H4 (cell line): ENCODE measurements around the gene MC4R. TPM values are rescaled to one million over a fixed set of nuclear protein-coding genes. Genes with fewer than 3 reads are reported as not detected.
"Not testable (repeated sequence)": the region's sequence is repeated elsewhere in the genome, so short reads cannot be mapped to it uniquely, and the experiment has no call there.

ENCODE experiments used
- DNase-seq: peaks from one replicate; pipeline ENCODE4 v3.0.0-alpha.2; 2015; ENCODE audit warnings: low spot score
- total RNA-seq: library from RNA; depleted of rRNA; stranded (reverse); fragments of >200 nt; shearing (Covaris generic); gene quantifications from 2 replicates; pipeline ENCODE4 v1.2.3, GENCODE V29; 2014; rRNA removed

MC4R gene
- 0.14 and 0.45 TPM in 2 replicates for total RNA-seq

DNA sequence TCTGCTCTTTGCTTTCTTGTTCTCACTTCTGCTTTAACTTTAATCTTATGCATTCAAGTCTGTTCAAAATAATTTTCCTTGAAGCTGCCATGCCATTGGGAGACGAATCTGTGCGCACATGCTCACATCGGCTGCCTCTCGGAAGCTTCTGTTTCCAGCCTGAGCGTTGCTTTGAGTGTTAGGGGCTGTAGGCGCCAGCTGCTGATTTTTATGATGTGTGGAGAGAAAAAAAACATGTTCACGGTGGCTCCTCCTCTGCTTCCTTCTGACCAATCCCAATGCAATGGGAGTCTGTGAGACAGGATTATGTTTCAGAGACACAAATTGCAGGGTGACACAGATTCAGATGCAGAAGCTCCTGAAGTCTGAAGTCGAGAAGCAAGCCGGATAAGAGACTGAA lies at the start of gene MC4R:
TSS of gene MC4R (minus strand) at position 180 of the 400 bp plus-strand sequence. CDS start 426 bp downstream, outside the sequence.
- DNase-seq, result peak; percentile 80

DNA sequence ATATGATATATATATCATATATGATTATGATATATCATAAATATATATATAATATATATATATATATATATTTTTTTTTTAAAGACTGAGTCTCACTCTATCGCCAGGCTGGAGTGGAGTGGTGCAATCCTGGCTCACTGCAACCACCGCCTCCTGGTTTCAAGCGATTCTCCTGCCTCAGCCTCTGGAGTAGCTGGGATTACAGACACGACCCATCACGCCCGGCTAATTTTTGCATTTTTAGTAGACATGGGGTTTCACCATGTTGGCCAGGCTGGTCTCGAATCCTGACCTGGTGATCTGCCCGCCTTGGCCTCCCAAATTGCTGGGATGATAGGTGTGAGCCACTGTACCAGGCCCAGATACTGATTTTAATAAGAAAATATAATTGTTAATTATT lies 49.7 kb upstream of the MC4R start:
- not testable (repeated sequence) for DNase-seq

DNA sequence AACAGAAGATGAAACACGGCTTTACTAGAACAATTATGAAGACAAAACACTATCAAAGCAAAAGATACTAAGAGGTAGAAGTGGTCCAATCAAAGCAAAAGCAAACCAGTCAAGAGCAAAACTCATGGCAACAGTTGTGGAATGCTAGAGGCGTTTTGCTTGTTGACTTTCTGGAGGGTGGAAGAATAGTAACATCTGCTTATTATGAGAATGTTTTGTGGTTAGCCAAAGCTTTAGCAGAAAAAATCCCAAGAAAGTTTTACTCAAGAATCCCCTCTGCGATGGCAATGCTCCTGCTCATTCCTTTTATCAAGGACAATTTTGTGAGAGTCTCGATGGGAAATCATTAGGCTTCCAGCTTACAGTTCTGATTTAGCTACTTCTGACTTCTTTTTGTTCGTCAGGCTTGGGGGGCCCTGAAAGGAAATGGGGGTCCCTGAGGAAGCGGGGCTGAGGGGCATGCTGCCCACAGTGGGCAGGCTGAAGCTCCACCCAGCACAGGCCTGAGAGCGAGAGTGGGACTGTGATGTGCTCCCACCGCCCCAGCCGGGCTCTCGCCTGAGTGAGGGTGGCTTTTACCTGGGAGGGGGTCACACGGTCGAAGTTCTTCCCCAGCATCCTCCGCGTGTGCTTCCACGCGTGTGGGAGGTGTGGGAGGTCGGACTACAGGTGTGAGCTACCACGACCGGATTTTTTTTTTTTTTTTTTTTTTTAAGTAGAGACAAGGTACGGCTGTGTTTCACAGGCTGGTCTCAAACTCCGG lies 49.0 kb upstream of the MC4R start:
- no peak for DNase-seq

DNA sequence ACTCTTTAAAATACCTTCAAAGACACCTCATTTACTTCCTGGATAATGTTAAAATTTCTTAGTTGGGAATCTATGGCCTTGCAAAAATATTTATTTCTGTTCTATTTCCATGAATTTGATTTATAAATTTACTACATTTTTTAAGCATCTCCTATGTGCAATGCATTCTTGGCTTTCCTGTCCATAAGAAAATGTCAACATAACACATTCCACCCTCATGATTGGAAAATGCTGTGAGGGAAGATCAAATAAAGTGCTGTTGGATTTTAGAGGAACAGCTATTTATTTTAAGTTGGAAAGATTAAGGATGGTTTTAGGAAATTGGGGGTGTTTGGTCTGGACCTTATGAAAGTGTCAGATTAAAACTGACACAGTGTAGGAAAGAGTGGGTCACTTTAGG lies 45.4 kb upstream of the MC4R start:
- DNase-seq, result no peak

DNA sequence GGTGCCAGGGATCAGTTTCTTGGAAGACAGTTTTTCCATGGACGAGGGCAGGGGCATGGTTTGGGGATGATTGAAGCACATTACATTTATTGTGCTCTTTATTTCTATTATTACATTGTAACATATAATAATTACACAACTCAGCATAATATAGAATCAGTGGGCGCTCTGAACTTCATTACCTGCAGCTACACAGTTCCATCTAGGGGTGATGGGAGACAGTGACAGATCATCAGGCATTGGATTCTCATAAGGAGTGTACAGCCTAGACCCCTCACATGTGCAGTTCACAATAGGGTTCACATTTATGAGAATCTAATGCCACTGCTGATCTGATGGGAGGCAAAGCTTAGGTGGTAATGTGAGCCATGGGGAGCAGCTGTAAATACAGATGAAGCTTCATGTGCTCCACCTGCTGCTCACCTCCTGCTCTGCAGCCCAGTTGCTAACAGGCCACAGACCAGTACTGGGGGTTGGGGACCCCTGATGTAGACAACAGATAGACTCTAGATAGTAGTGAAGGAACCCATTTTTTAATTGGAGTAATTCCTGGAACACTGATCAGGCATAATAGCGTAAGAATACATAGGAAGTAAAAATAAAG lies 41.5 kb upstream of the MC4R start:
- peak; percentile 21 for DNase-seq

DNA sequence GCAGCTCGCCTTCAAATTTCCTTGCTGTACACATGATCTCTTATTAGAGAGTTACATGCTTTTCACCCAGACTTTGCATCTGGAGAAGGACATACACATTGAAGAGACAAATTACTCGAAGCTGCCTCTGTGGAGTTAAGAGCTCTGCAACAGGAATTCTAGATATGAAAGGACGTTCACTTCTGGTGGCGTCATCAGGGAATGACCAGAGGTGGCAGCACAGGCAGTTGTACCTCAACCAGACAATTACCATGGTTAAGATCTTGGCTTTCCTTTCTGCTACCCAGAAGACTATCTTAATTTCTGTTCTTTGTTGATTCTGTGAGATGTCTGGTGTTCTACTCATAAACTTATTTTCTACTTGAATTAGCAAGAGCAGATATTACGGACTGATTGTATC lies 39.1 kb upstream of the MC4R start:
- DNase-seq, result peak; percentile 12

DNA sequence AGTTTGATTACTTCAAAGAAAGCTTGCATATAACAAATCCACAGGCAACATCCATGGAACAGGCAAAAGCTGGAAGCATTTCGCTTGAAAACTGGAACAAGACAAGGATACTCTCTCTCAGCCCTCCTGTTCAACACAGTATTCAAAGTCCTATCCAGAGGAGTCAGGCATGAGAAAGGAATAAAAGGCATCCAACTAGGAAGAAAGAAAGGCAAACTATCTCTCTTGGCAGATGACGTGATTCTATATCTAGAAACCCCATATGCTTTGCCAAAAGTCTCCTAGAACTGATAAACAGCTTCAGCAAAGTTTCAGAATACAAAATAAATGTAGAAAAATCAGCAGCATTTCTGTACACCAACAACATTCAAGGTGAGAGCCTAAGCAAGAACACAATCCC lies 34.1 kb upstream of the MC4R start:
- no peak for DNase-seq

DNA sequence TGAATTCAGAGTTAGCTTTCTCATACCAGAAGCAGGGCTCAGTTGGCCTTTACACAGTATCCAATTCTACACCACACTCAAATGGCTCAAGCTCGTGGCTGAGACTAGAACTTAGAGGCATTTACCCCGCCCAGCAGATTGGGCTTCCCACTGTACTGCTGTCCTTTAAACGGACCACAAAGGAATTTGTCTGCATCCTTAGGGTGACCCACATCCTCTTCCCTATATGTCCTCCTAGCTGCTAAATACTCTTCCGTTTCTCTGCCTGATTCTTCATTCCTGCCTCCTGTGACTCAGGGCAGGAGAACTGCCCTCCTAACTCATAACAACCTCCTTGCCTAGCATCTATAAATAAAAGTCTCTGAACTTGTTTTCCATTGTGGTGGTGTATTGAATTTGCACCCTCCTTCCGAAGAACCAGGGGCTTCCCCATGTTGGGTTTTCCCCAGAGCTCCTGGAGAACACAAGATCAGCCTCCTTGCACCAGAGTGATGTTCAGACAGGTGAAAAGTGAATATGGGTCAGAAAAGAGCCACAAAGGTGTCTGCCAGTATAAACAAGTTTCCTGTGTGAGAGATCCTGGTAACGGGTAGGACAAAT lies 32.0 kb upstream of the MC4R start:
- no peak for DNase-seq

DNA sequence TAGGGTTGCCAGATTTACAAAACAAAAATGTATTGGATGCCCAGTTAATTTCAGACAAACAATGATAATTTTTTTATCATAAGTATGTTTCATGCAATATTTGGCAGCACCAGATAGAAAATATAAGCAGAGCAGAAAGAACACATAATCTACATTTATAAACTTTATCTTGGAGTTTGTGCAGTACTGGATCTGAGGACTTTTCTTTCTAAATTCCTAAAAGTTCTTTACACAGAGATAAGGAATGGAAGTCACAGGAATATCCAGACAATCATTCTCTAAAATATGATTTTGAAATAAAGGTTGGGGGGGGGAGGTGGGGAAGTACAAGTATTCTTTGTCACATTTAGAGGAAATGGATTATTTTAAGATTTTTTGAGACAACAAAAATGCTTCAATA lies 28.8 kb upstream of the MC4R start:
- no peak for DNase-seq

DNA sequence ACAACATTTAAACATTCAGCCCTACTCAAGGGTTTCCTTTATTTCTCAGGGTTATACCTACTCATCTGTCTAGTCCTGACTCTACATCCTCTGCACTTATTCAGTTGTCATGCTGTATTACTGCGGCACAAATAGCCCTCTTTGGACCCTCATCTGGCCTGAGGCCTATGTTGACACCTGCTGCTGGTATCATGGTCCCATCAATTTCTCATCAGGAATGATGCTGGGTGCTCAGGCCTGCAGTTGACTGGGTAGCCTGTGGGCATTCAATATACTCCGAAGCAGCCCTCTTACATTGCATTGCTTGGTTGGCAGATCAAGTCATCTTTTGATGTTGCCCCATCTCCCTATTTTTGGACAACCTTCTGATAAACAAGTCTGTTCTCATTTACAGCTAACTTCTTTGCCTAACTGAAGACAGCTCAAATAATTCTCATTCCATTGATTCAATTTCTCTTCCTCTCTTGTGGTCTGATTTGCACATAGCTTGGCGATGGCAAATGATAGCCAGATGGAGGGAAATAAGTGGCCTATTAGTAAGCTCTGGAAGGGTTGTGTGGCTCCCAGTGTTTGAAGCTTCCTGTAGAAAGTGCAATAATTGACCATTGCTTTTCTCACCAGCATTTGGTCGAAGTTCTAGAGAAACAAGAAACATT lies 19.1 kb upstream of the MC4R start:
- DNase-seq, result no peak

DNA sequence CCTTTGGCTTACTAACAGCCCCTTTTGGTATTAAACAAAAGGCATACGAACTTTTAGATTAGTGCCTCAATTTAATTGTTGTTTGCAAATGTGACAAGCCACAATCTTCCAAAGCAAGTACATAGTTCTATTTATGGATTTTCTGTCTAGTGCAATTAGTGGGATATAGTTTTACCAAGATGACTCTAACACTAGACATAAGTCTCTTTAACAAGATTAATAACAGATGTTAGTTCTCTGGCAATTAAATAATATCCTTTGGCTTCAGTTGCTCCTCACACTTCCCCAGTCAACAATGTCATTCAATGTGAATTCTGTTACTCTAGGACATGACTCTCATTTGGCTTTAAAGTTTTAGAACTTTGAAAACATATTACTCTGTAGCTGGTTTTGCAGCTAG lies 16.7 kb upstream of the MC4R start:
- no peak for DNase-seq

DNA sequence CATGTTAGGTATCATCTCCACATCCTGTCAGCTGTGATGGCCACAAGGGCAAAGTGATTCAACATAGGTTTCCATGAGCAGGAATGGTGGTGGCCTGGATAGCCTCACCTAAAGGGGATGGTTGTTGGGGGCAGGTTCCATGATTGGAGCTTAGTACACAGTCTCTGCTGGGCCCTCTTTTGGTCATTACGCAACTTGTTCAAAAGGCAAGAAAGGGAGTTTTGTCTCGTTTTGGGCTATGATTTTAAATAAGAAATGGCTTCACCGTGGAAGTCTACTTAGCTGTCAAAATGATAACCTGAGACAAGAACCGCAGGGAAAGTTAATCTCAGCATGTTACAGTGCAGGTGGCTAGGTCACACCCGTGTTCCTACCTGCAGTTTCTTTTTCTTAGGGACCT lies 13.1 kb upstream of the MC4R start:
- DNase-seq, result no peak

DNA sequence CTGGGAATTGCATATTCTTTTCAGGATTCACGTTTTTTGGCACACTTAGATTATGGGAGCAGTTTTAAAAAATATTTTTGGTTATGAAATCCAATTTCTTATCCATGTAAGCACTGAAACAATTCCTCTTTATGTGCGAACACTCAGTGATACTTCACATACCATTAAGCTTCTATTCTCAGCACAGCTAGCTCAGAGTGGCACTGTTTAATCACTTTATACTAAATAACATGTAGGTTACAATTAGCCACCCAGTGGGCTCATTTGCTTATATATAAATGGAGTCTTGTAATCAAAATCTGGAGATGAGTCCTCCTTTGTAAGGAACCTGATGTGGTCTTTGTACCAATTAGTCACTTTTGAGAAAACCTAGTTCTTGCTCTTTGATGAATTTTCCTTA lies 11.3 kb upstream of the MC4R start:
- no peak for DNase-seq

DNA sequence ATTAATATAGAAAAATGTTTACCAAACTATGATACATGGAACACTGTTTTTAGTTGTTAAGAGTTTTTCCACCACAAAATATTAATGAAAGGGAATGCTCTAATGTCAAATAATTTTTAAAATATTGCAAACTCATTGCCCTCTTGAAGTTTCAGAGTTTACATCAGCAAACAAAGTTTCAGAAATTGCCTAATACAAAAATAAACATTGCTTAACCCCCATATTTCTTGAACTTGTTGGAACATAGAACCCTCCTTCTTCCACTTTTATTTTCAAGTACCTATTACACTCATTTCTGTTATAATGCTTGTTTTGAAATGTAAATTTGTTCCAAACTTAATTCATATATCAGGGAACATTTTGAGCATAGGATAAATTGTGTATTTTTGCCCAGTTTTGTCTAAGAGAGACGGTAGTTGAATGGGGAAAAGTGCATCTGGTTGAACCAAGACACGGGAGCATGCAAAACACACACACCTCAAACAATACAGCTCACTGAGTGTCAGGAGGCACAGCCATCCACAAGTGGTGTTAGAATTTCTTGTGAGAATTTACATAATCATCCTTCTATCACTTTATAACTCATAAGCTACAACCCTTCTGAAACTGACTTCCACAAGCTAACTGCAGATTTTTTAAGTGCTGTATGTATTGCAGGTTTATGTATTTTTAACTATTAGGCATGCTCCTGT lies 5.3 kb upstream of the MC4R start:
- DNase-seq, result no peak

DNA sequence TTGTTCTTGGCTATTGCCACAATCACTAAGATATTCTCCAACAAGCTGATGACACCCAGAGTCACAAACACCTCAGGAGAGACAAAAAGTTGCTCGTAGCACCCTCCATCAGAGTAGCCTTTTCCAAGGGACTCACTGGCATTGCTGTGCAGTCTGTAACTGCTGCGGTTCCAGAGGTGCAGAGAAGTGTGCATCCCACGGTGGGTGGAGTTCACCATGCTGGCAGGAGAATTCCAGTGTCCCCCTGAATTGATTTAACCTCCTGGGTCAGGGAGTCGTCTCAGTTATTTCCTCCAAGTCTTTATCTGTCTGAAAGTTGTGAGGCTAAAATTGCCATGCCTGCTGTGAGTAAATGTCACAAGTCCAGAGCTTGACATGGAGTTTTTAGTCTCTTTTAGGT lies 443 bp downstream of the MC4R start:
- no peak for DNase-seq

DNA sequence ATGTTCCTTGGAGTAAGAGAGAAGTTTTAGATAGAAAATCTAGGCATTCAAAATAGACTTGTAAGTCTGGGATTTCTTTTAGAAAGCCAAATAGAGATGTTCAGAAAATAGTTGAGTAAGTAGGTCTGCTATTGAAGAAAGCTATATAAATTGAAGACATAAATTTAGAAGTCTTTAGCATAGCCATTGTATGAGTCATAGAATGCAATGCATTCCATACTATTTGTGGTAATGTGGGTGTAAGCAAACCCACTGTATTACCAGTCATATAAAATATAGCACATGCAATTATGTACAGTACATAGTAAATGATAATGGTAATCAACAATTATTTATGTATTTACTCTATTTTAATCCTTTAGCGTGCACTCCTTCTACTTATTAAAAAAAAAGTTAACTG lies 14.1 kb downstream of the MC4R start:
- DNase-seq, result no peak

DNA sequence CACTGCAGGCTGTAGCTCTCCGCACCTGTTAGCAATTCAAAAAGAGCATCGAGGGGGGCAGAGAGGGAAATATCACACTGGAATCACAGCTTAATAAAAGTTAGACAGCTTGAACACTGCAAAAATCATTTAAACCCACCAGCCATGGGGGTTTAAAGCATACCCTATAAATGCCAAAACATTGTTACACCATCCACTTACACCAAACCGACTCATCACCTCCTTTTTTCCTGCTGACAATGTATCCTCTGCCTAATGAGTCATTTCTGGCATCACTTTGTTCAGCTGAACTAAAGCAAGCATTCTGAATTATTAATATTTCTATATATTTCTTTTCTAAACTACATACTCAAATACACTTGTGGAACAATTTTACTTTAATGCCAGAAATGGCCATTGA lies 21.6 kb downstream of the MC4R start:
- DNase-seq, result no peak

DNA sequence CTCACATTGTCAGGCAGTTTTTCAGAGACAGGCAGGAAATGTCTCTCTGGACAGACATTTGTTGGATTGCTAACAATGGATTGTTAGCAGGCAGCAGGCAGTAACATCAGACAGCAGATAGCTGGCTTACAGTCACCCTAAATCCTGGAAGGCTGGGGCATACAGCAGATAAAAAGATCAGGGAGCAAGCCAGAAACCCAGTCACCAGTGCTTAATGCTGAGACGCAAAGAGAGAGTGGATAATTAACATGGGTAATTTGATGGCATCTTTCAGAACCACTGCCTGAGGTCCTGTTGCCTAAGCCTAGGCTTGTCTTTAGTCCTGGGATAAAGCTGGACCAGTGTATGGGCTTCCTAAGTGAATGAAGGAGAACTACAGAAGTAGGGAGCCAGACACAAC lies 22.4 kb downstream of the MC4R start:
- no peak for DNase-seq

DNA sequence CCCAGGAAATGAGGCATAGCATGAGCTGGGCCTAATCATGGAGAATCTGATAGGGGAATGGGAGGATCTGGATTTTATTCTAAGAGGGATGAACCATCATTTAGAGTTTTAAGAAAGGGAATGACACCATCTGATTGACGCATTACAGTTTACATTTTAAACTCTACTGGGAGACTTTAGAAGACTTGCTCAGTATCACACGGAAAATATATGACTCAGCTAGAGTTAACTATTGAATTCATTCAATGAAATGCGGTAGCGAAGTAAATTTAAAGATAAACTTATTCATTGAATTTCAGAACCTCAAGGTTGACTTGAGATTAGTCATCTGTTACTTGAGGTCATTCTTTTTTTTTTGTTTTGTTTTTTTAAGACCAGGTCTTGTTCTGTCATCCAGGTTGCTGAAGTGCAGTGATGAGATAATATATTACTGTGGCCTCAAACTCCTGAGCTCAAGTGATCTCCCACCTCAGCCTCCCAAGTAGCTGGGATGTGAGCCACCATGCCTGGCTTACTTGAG lies 25.0 kb downstream of the MC4R start:
- peak; percentile 11 for DNase-seq

DNA sequence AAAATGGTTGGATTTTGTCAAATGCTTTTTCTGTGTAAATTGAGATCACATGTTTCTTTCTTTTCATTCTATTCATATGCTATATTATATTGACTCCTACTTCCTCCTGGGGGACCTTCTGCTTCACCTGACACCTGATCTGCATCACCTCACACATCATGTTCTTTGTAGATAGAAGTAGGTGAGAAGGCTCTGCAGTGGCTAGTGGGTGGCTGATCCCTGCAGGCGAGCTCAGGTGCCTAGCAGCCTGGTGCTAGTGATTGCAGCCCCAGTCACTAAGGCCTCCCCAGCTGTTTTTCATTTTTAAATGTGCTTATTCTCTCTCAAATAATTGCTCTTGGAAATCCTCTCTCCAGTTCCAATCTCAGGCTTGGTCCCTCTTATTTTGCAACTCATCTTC lies 33.6 kb downstream of the MC4R start:
- DNase-seq, result no peak

DNA sequence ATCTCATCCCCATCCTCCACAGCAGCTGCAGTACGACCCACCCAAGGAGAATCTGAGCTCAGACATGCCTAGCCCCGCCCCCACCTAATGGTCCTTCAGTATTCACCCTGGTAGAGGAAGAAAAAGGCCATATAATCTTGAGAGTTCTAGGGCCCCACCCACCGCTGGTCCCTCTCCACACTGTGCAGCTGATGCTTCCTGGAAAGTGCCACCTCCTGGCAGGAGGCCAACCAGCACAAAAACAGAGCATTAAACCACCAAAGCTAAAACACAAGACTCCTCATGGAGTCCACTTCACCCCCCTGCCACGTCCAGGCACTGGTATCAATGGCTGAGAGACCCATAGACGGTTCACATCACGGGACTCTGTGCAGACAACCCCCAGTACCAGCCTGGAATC lies 40.7 kb downstream of the MC4R start:
- DNase-seq, result no peak

DNA sequence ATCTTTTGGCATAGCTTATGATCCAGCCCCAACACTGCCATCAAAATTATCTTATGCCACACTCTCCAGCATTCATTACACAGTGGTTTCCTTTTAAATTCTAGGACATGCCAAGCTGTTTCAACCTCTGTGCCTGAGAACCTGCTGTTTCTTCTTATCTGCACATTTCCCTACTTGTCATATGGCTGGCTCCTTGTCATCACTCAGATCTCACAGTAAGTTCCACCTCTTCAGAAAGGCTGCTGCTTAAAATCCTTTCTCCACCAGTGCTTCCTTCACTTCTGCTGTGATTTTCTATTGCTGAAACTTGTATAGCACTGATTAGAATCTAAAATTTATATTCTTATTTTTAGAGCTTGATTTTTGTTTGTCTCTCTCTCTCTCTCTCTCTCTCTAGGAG lies 43.4 kb downstream of the MC4R start:
- no peak for DNase-seq
